Measurements from ENCODE around the gene CA10.

CA10 gene

DNA sequence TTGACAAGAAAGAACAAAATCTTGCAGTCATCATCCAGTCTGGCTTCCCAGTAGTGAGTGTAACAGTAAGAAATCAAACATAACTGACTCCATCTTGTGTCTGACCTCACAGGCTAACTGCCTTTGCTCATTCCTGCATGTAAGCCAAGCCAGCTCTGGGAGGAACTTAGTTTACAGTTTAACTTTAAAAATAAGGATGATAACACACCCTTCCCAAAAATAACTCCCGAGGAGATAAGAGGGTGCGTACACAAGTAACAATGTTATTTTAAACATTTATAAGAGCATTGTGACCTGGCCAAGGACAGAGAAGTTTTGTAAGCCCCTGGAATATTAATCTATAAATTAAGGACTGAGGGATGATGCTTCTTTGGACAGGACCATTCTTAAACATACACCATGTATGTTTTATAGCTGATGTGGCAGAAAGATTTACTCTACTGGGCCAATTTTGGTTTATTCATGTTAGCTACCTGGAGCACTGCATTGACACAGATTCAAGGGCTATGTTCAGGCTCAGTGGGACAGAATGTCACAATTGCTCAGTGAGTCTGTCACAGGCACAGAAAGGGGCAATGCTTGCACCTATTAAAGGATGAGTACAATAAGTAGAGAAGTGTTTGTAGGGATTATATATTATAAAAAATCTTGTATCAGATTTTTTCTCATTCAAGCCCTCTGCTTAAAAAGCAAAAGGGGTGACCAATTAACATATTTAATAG lies 554.1 kb downstream of the CA10 start:
- Histone ChIP-seq H3K9ac (ENCODE audit: low read length) (no peak overlapping the region), H3F3A (ENCODE audit: insufficient read depth, low read length) (no peaks in the 10 kb centered on the region), H3K4me1 (ENCODE audit: insufficient read depth, low read length, severe bottlenecking) (no peaks in the 10 kb centered on the region), H3K79me2 (ENCODE audit: insufficient read depth, low read length) (no peaks in the 10 kb centered on the region), H3K9me3 (ENCODE audit: low read length) (no peaks in the 10 kb centered on the region), H3K4me3 (ENCODE audit: low read depth, low read length, poor library complexity, severe bottlenecking) (no peak overlapping the region), H3K27ac (ENCODE audit: low read depth, low read length, poor library complexity, severe bottlenecking) (no peak overlapping the region), H2AFZ (ENCODE audit: low read length) (no peak overlapping the region), H3K36me3 (ENCODE audit: insufficient read depth, low read length) (no peaks in the 10 kb centered on the region), H3K27me3 (ENCODE audit: insufficient read depth, low read length) (no peaks in the 10 kb centered on the region), H4K20me1 (ENCODE audit: insufficient read depth, low read length) (no peaks in the 10 kb centered on the region), H3K9me2 (ENCODE audit: low read depth, low read length) (no peaks in the 10 kb centered on the region), H3K4me2 (ENCODE audit: low read length) (no peak overlapping the region)
- TF ChIP-seq EZH2 (IDR thresholded peaks at IDR 0.05; ENCODE audit: borderline replicate concordance, low read length), result no peak
- TF ChIP-seq, protein P1, sequence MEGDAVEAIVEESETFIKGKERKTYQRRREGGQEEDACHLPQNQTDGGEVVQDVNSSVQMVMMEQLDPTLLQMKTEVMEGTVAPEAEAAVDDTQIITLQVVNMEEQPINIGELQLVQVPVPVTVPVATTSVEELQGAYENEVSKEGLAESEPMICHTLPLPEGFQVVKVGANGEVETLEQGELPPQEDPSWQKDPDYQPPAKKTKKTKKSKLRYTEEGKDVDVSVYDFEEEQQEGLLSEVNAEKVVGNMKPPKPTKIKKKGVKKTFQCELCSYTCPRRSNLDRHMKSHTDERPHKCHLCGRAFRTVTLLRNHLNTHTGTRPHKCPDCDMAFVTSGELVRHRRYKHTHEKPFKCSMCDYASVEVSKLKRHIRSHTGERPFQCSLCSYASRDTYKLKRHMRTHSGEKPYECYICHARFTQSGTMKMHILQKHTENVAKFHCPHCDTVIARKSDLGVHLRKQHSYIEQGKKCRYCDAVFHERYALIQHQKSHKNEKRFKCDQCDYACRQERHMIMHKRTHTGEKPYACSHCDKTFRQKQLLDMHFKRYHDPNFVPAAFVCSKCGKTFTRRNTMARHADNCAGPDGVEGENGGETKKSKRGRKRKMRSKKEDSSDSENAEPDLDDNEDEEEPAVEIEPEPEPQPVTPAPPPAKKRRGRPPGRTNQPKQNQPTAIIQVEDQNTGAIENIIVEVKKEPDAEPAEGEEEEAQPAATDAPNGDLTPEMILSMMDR (IDR thresholded peaks at IDR 0.05; ENCODE audit: low read length), result no peak

DNA sequence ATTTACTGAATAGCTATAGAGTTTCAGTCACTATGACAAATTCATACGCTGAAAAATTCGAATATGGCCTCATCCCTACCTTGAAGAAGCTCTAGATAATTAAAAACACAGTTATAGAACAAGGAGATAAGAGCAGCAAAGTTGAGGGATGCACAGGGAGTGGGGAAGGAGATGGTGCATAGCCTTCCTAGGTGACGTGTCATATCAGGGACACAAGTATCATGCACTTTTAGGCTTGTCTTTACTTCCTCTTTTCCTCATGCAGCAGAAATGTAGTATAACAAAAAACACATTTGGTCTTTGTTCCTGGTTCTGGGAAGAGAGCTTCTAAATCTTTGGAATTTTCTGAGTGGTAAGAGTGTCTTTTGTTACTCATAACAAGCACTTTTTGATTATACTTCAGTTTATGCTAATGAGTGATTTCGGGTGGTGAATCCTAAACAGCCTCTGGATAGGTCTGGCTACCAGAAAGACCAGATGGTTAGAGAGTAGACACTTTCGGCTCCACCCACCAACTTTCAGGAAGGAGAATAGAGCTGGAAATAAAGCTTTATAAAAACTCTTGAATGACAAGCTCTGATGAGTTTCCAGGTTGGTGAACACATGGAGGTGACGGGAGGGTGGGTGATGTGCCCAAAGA lies 556.8 kb downstream of the CA10 start:
- Histone ChIP-seq H3K79me2 (ENCODE audit: insufficient read depth, low read length) (no peaks in the 10 kb centered on the region), H3K9ac (ENCODE audit: low read length) (no peak overlapping the region), H2AFZ (ENCODE audit: low read length) (no peak overlapping the region), H3K27me3 (ENCODE audit: insufficient read depth, low read length) (no peaks in the 10 kb centered on the region), H4K20me1 (ENCODE audit: insufficient read depth, low read length) (no peaks in the 10 kb centered on the region), H3K4me2 (ENCODE audit: low read length) (no peak overlapping the region), H3K9me3 (ENCODE audit: low read length) (no peaks in the 10 kb centered on the region), H3K36me3 (ENCODE audit: insufficient read depth, low read length) (no peaks in the 10 kb centered on the region), H3F3A (ENCODE audit: insufficient read depth, low read length) (no peaks in the 10 kb centered on the region), H3K27ac (ENCODE audit: low read depth, low read length, poor library complexity, severe bottlenecking) (no peak overlapping the region), H3K4me3 (ENCODE audit: low read depth, low read length, poor library complexity, severe bottlenecking) (no peak overlapping the region), H3K4me1 (ENCODE audit: insufficient read depth, low read length, severe bottlenecking) (no peaks in the 10 kb centered on the region), H3K9me2 (ENCODE audit: low read depth, low read length) (no peaks in the 10 kb centered on the region)
- TF ChIP-seq, protein P1 (IDR thresholded peaks at IDR 0.05; ENCODE audit: low read length), result no peak
- TF ChIP-seq EZH2 (IDR thresholded peaks at IDR 0.05; ENCODE audit: borderline replicate concordance, low read length), result no peak

GRCh38 chr17:51598824-51599223 lies 559.7 kb downstream of the CA10 start:
- Histone ChIP-seq H3K4me1 (ENCODE audit: insufficient read depth, low read length, severe bottlenecking) (no peaks in the 10 kb centered on the region), H3K27me3 (ENCODE audit: insufficient read depth, low read length) (no peaks in the 10 kb centered on the region; the same call in 1 of the 2 replicates), H3K4me2 (ENCODE audit: low read length) (no peak overlapping the region), H2AFZ (ENCODE audit: low read length) (no peak overlapping the region), H3F3A (ENCODE audit: insufficient read depth, low read length) (no peaks in the 10 kb centered on the region), H3K36me3 (ENCODE audit: insufficient read depth, low read length) (no peaks in the 10 kb centered on the region), H3K27ac (ENCODE audit: low read depth, low read length, poor library complexity, severe bottlenecking) (no peak overlapping the region), H3K79me2 (ENCODE audit: insufficient read depth, low read length) (no peaks in the 10 kb centered on the region), H3K9me2 (ENCODE audit: low read depth, low read length) (no peaks in the 10 kb centered on the region), H3K9me3 (ENCODE audit: low read length) (no peaks in the 10 kb centered on the region), H3K4me3 (ENCODE audit: low read depth, low read length, poor library complexity, severe bottlenecking) (no peak overlapping the region), H4K20me1 (ENCODE audit: insufficient read depth, low read length) (no peaks in the 10 kb centered on the region), H3K9ac (ENCODE audit: low read length) (no peak overlapping the region)
- TF ChIP-seq, protein P1 (IDR thresholded peaks at IDR 0.05; ENCODE audit: low read length), result no peak
- no peak for TF ChIP-seq EZH2 (IDR thresholded peaks at IDR 0.05; ENCODE audit: borderline replicate concordance, low read length)
